Measurements from ENCODE around the gene SBK2. TPM values are rescaled to one million over a fixed set of nuclear protein-coding genes. Genes with fewer than 3 reads are reported as not detected.

Gene SBK2
- total and polyA plus RNA-seq, 2 donors (not counting 3 experiments of a cell fraction or from before 2014, with no cell fraction given): not detected

GRCh38 chr19:55530996-55531395 lies 5.9 kb downstream of the SBK2 start:
- TF ChIP-seq POLR2A (IDR thresholded peaks at IDR 0.05; ENCODE audit: low read depth, low read length) (no peak), FOS (IDR thresholded peaks at IDR 0.05; ENCODE audit: borderline replicate concordance, insufficient read depth, low read length) (no peak)
- no peaks in the 10 kb centered on the region for H3K27me3 ChIP-seq (ENCODE audit: control insufficient read depth in 2 of 2, insufficient read depth in 2 of 2, low read length in 2 of 2)
- H3K79me2 ChIP-seq (ENCODE audit: control insufficient read depth, insufficient read depth, low read length): no peaks in the 10 kb centered on the region
- no peaks in the 10 kb centered on the region for H3K36me3 ChIP-seq (ENCODE audit: control insufficient read depth in 2 of 2, extremely low read depth in 1 of 2, insufficient read depth in 2 of 2, low read length in 2 of 2)
- dilution Hi-C loops (cut with MboI; ENCODE audit: extremely low pct_ligation_motif_present, low sequenced_read_pairs): no loop called here
- ChIA-PET CTCF (interaction anchor here (1.4 kb wide), 1 partner anchor 14 kb away, joined by 3 read pairs; the partner anchor contains the start of gene SBK3), POLR2A (no interaction called here)
- no peak for DNase-seq (ENCODE audit: low read depth, low spot score)
- no peak overlapping the region for H2AFZ ChIP-seq (ENCODE audit: low read depth, low read length)
- BruUV-seq (replicated peaks): no TSS peak
- no peak for FAIRE-seq
- H3K9ac ChIP-seq (replicated peaks; ENCODE audit: extremely low read depth, insufficient read depth, low read length): no peak overlapping the region
- H4K20me1 ChIP-seq (replicated peaks; ENCODE audit: control insufficient read depth, extremely low read depth, insufficient read depth, low read length): no peaks in the 10 kb centered on the region
- H3K9me1 ChIP-seq (replicated peaks; ENCODE audit: control insufficient read depth, extremely low read depth, insufficient read depth, low read length): no peaks in the 10 kb centered on the region
- no peak overlapping the region for H3K4me2 ChIP-seq (ENCODE audit: insufficient read depth, low read length)
- H3K9me3 ChIP-seq (replicated peaks; ENCODE audit: control insufficient read depth, insufficient read depth, low read length): no peaks in the 10 kb centered on the region
- no peak overlapping the region for H3K4me3 ChIP-seq (replicated peaks in 1 of 3; ENCODE audit: insufficient read depth in 1 of 3, low read depth in 1 of 3, low read length in 3 of 3)
- H3K27ac ChIP-seq (ENCODE audit: insufficient read depth, low read depth, low read length): no peak overlapping the region
- no peaks in the 10 kb centered on the region for H3K4me1 ChIP-seq (ENCODE audit: control insufficient read depth, extremely low read depth, insufficient read depth, low read length)
- intact Hi-C loops (cut with micrococcal nuclease): no loop called here

- TF ChIP-seq MAX (IDR thresholded peaks at IDR 0.05; ENCODE audit: insufficient read depth, insufficient read length) (no peak), POLR2AphosphoS5 (IDR thresholded peaks at IDR 0.05; ENCODE audit: insufficient read depth, low read depth, low read length) (no peak), POLR2A (IDR thresholded peaks at IDR 0.05; ENCODE audit: low read depth, low read length) (no peak)
- H3K79me2 ChIP-seq (ENCODE audit: control insufficient read depth, insufficient read depth, low read length): no peaks in the 10 kb centered on the region
- no peak for DNase-seq (ENCODE audit: low read depth, low spot score)
- no peaks in the 10 kb centered on the region for H3K9me3 ChIP-seq (replicated peaks; ENCODE audit: control insufficient read depth, insufficient read depth, low read length)
- no peak overlapping the region for H2AFZ ChIP-seq (ENCODE audit: low read depth, low read length)
- H3K9ac ChIP-seq (replicated peaks; ENCODE audit: extremely low read depth, insufficient read depth, low read length): no peak overlapping the region
- no peaks in the 10 kb centered on the region for H4K20me1 ChIP-seq (replicated peaks; ENCODE audit: control insufficient read depth, extremely low read depth, insufficient read depth, low read length)
- H3K27ac ChIP-seq (ENCODE audit: insufficient read depth, low read depth, low read length): no peak overlapping the region
- no peaks in the 10 kb centered on the region for H3K36me3 ChIP-seq (ENCODE audit: control insufficient read depth in 2 of 2, extremely low read depth in 1 of 2, insufficient read depth in 2 of 2, low read length in 2 of 2)
- no peaks in the 10 kb centered on the region for H3K27me3 ChIP-seq (ENCODE audit: control insufficient read depth in 2 of 2, insufficient read depth in 2 of 2, low read length in 2 of 2)
- no peaks in the 10 kb centered on the region for H3K9me1 ChIP-seq (replicated peaks; ENCODE audit: control insufficient read depth, extremely low read depth, insufficient read depth, low read length)
- no TSS peak for BruUV-seq (replicated peaks)
- ChIA-PET POLR2A (no interaction called here), CTCF (no interaction called here)
- intact Hi-C loops (cut with micrococcal nuclease) (no loop called here), dilution Hi-C loops (cut with MboI; ENCODE audit: extremely low pct_ligation_motif_present, low sequenced_read_pairs) (no loop called here)
- no peak overlapping the region for H3K4me2 ChIP-seq (ENCODE audit: insufficient read depth, low read length)
- H3K4me3 ChIP-seq (replicated peaks in 1 of 3; ENCODE audit: insufficient read depth in 1 of 3, low read depth in 1 of 3, low read length in 3 of 3): no peak overlapping the region
- H3K4me1 ChIP-seq (ENCODE audit: control insufficient read depth, extremely low read depth, insufficient read depth, low read length): no peaks in the 10 kb centered on the region
- no peak for FAIRE-seq
These were observed 7.2 kb downstream of the SBK2 start for GRCh38 chr19:55529636-55530234.

All from endothelial cell of umbilical vein (primary cell).